ENCODE data around the gene CST7.

CST7 gene

DNA sequence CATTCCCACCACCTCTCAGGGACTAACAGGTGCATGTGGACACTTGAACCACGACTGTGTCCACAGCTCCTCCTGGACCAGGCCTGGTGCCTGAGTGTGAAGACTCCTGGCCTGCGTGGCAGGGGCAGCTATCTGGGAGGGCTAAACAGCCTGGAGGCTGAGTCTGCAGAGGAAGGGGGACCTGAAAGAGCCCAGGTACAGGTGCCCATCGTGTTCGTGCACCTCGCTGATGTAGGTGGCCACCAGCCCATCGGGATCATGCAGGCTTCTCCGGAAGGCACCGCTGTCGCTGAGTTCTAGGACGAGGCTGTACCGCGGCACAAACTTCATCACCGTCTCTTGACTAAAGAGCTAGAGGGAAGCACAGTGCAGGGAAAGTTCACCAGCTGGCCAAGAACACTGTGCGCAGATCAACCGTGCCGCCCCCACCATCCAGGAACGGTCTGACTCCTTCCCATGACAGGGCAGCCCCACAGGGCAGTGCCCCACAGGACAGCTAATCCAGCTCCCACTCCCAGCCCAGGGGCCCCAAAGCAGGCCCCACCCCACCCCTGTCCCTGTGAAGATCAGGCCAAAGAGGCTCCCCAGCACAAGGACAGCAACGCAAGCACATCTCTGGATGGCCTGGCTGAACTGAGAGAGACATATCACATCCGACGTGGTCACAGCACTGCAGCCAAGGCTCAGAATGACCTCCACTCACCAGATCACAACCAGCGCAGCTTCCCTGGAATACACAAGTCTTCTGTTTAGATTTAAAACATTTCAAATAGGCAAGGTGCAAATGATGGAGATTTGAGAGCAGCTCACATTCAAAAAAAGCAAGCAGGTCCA, 14.8 kb downstream of the CST7 start:
- Histone ChIP-seq H3K9me3 (ENCODE audit: control insufficient read depth in 2 of 2, low read length in 2 of 2) (no peaks in the 10 kb centered on the region), H3K4me1 (ENCODE audit: control insufficient read depth in 2 of 2, insufficient read depth in 2 of 2, low read length in 2 of 2) (no peaks in the 10 kb centered on the region), H3K27ac (ENCODE audit: low read depth in 2 of 2, low read length in 2 of 2) (no peak overlapping the region), H3K27me3 (ENCODE audit: control insufficient read depth in 2 of 2, insufficient read depth in 2 of 2, low read length in 2 of 2) (no peaks in the 10 kb centered on the region), H3K36me3 (ENCODE audit: control insufficient read depth in 2 of 2, insufficient read depth in 2 of 2, low read length in 2 of 2) (peaks cover 36 to 53% of the 10 kb centered on the region in 2 donors), H3K4me3 (ENCODE audit: low read length in 2 of 2) (no peak overlapping the region), H3K9ac (ENCODE audit: low read depth in 1 of 2, low read length in 2 of 2) (no peak overlapping the region)

DNA sequence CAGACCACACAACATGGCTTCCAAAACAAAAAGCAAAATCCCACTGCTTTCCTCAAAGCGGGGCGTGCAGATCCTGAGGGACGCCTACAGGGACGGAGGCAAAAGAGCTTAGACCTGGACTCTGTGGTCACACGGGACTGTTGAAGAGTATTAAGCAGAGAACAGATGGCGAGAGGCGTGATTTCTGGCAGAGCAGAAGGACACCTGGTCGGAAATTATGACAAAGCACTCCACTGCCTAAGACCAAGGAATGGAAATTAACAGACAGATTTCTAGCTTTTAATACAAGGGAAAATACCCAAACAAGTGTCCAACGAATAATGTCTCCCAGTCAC, 15.4 kb downstream of the CST7 start:
- no peaks in the 10 kb centered on the region for H3K27me3 ChIP-seq (ENCODE audit: control insufficient read depth in 2 of 2, insufficient read depth in 2 of 2, low read length in 2 of 2)
- H3K4me3 ChIP-seq (ENCODE audit: low read length in 2 of 2), result no peak overlapping the region
- no peak overlapping the region for H3K27ac ChIP-seq (ENCODE audit: low read depth in 2 of 2, low read length in 2 of 2)
- peaks cover 38 to 57% of the 10 kb centered on the region in 2 donors for H3K36me3 ChIP-seq (ENCODE audit: control insufficient read depth in 2 of 2, insufficient read depth in 2 of 2, low read length in 2 of 2)
- H3K9ac ChIP-seq (ENCODE audit: low read depth in 1 of 2, low read length in 2 of 2), result no peak overlapping the region
- H3K4me1 ChIP-seq (ENCODE audit: control insufficient read depth in 2 of 2, insufficient read depth in 2 of 2, low read length in 2 of 2), result no peaks in the 10 kb centered on the region
- no peaks in the 10 kb centered on the region for H3K9me3 ChIP-seq (ENCODE audit: control insufficient read depth in 2 of 2, low read length in 2 of 2)

GRCh38 chr20:24965065-24965919, 16.2 kb downstream of the CST7 start:
- Histone ChIP-seq H3K9me3 (ENCODE audit: control insufficient read depth in 2 of 2, low read length in 2 of 2) (no peaks in the 10 kb centered on the region), H3K27me3 (ENCODE audit: control insufficient read depth in 2 of 2, insufficient read depth in 2 of 2, low read length in 2 of 2) (no peaks in the 10 kb centered on the region), H3K27ac (ENCODE audit: low read depth in 2 of 2, low read length in 2 of 2) (no peak overlapping the region), H3K9ac (ENCODE audit: low read depth in 1 of 2, low read length in 2 of 2) (no peak overlapping the region), H3K36me3 (ENCODE audit: control insufficient read depth in 2 of 2, insufficient read depth in 2 of 2, low read length in 2 of 2) (peaks cover 45 to 59% of the 10 kb centered on the region in 2 donors), H3K4me1 (ENCODE audit: control insufficient read depth in 2 of 2, insufficient read depth in 2 of 2, low read length in 2 of 2) (no peaks in the 10 kb centered on the region), H3K4me3 (ENCODE audit: low read length in 2 of 2) (no peak overlapping the region)

DNA sequence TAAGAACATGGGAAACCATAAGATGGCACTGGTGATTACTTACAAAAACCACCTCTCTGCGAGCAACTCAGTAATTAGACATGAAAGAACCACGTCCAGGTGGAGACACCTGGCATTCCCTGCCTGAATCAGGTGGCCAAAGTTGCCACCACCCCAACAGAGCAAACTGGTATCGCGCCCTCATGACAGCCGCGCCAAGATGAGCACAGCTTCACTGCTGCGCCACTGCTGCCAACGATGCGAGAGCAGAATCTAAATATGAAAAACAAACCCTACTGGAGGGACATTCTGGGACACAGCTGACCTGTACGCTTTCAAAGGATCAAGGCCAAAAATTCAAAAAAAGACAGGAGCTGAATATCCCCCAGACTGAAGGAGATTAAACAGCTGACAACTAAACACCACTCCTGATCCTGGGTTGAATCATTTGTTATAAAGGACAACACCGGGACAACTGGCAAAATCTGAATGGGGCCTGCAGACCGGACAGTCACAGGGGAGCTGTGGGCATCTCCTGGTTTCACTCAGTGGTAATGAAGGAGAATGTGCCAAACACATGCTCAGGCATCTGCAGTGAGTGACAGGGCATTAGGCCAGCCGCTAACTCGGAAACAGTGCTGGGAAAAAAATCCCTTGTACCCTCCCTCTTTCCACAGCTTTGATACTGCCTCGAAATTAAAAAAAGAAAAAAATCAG, 17.4 kb downstream of the CST7 start:
- H3K27ac ChIP-seq (ENCODE audit: low read depth in 2 of 2, low read length in 2 of 2), result no peak overlapping the region
- H3K4me3 ChIP-seq (ENCODE audit: low read length in 2 of 2), result no peak overlapping the region
- no peaks in the 10 kb centered on the region for H3K9me3 ChIP-seq (ENCODE audit: control insufficient read depth in 2 of 2, low read length in 2 of 2)
- no peaks in the 10 kb centered on the region for H3K4me1 ChIP-seq (ENCODE audit: control insufficient read depth in 2 of 2, insufficient read depth in 2 of 2, low read length in 2 of 2)
- H3K36me3 ChIP-seq (ENCODE audit: control insufficient read depth in 2 of 2, insufficient read depth in 2 of 2, low read length in 2 of 2), result peaks cover 49 to 58% of the 10 kb centered on the region in 2 donors
- H3K9ac ChIP-seq (ENCODE audit: low read depth in 1 of 2, low read length in 2 of 2), result no peak overlapping the region
- no peaks in the 10 kb centered on the region for H3K27me3 ChIP-seq (ENCODE audit: control insufficient read depth in 2 of 2, insufficient read depth in 2 of 2, low read length in 2 of 2)

GRCh38 chr20:24968278-24968800, 19.3 kb downstream of the CST7 start:
- Histone ChIP-seq H3K36me3 (ENCODE audit: control insufficient read depth in 2 of 2, insufficient read depth in 2 of 2, low read length in 2 of 2) (peaks cover 49 to 67% of the 10 kb centered on the region in 2 donors), H3K9ac (ENCODE audit: low read depth in 1 of 2, low read length in 2 of 2) (no peak overlapping the region), H3K27ac (ENCODE audit: low read depth in 2 of 2, low read length in 2 of 2) (no peak overlapping the region), H3K4me3 (ENCODE audit: low read length in 2 of 2) (no peak overlapping the region), H3K9me3 (ENCODE audit: control insufficient read depth in 2 of 2, low read length in 2 of 2) (no peaks in the 10 kb centered on the region), H3K27me3 (ENCODE audit: control insufficient read depth in 2 of 2, insufficient read depth in 2 of 2, low read length in 2 of 2) (no peaks in the 10 kb centered on the region), H3K4me1 (ENCODE audit: control insufficient read depth in 2 of 2, insufficient read depth in 2 of 2, low read length in 2 of 2) (peaks cover 0 to 2% of the 10 kb centered on the region in 2 donors)

GRCh38 chr20:24969186-24970029, 20.3 kb downstream of the CST7 start:
- no peak overlapping the region for H3K27ac ChIP-seq (ENCODE audit: low read depth in 2 of 2, low read length in 2 of 2)
- no peak overlapping the region for H3K4me3 ChIP-seq (ENCODE audit: low read length in 2 of 2)
- peaks cover 0 to 2% of the 10 kb centered on the region in 2 donors for H3K4me1 ChIP-seq (ENCODE audit: control insufficient read depth in 2 of 2, insufficient read depth in 2 of 2, low read length in 2 of 2)
- H3K9me3 ChIP-seq (ENCODE audit: control insufficient read depth in 2 of 2, low read length in 2 of 2), result no peaks in the 10 kb centered on the region
- H3K27me3 ChIP-seq (ENCODE audit: control insufficient read depth in 2 of 2, insufficient read depth in 2 of 2, low read length in 2 of 2), result no peaks in the 10 kb centered on the region
- H3K36me3 ChIP-seq (ENCODE audit: control insufficient read depth in 2 of 2, insufficient read depth in 2 of 2, low read length in 2 of 2), result peaks cover 40 to 58% of the 10 kb centered on the region in 2 donors
- no peak overlapping the region for H3K9ac ChIP-seq (ENCODE audit: low read depth in 1 of 2, low read length in 2 of 2)

- Histone ChIP-seq H3K27me3 (ENCODE audit: control insufficient read depth in 2 of 2, insufficient read depth in 2 of 2, low read length in 2 of 2) (no peaks in the 10 kb centered on the region), H3K27ac (ENCODE audit: low read depth in 2 of 2, low read length in 2 of 2) (no peak overlapping the region), H3K9me3 (ENCODE audit: control insufficient read depth in 2 of 2, low read length in 2 of 2) (no peaks in the 10 kb centered on the region), H3K4me1 (ENCODE audit: control insufficient read depth in 2 of 2, insufficient read depth in 2 of 2, low read length in 2 of 2) (peaks cover 0 to 2% of the 10 kb centered on the region in 2 donors), H3K36me3 (ENCODE audit: control insufficient read depth in 2 of 2, insufficient read depth in 2 of 2, low read length in 2 of 2) (peaks cover 36 to 58% of the 10 kb centered on the region in 2 donors), H3K4me3 (ENCODE audit: low read length in 2 of 2) (no peak overlapping the region), H3K9ac (ENCODE audit: low read depth in 1 of 2, low read length in 2 of 2) (no peak overlapping the region)
These were observed 21.0 kb downstream of the CST7 start for GRCh38 chr20:24970030-24970553.

- no peaks in the 10 kb centered on the region for H3K27me3 ChIP-seq (ENCODE audit: control insufficient read depth in 2 of 2, insufficient read depth in 2 of 2, low read length in 2 of 2)
- H3K9ac ChIP-seq (ENCODE audit: low read depth in 1 of 2, low read length in 2 of 2), result no peak overlapping the region
- H3K9me3 ChIP-seq (ENCODE audit: control insufficient read depth in 2 of 2, low read length in 2 of 2), result no peaks in the 10 kb centered on the region
- H3K4me1 ChIP-seq (ENCODE audit: control insufficient read depth in 2 of 2, insufficient read depth in 2 of 2, low read length in 2 of 2), result peaks cover 0 to 2% of the 10 kb centered on the region in 2 donors
- no peak overlapping the region for H3K27ac ChIP-seq (ENCODE audit: low read depth in 2 of 2, low read length in 2 of 2)
- no peak overlapping the region for H3K4me3 ChIP-seq (ENCODE audit: low read length in 2 of 2)
- peaks cover 30 to 53% of the 10 kb centered on the region in 2 donors for H3K36me3 ChIP-seq (ENCODE audit: control insufficient read depth in 2 of 2, insufficient read depth in 2 of 2, low read length in 2 of 2)
These were observed 21.7 kb downstream of the CST7 start for GRCh38 chr20:24970754-24971153.
